Chondrocyte (in vitro differentiated cells): ENCODE measurements around the gene SLCO3A1. TPM values are rescaled to one million over a fixed set of nuclear protein-coding genes. Genes with fewer than 3 reads are reported as not detected.
"Not testable (repeated sequence)": the region's sequence is repeated elsewhere in the genome, so short reads cannot be mapped to it uniquely, and the experiment has no call there.

Experiments
- DNase-seq: peaks from one replicate; pipeline ENCODE4 v3.0.0; 2021; ENCODE audit warnings: mixed read lengths, low spot score
- H3K27ac Mint-ChIP-seq: one replicate; pipeline ENCODE4 v1.8.0; 2021; ENCODE audit warnings: mild to moderate bottlenecking, moderate library complexity, mixed read lengths; ENCODE audit not compliant: unreplicated experiment
- H3K27me3 Mint-ChIP-seq: 2 replicates; pipeline ENCODE4 v1.8.0; 2021; ENCODE audit warnings: low read depth, mixed read lengths
- H3K36me3 Mint-ChIP-seq: 2 replicates; pipeline ENCODE4 v1.8.0; 2021; ENCODE audit warnings: low read depth, mixed read lengths
- H3K4me1 Mint-ChIP-seq: 2 replicates; pipeline ENCODE4 v1.8.0; 2021; ENCODE audit warnings: low read depth, mild to moderate bottlenecking, mixed read lengths
- H3K4me3 Mint-ChIP-seq: one replicate; pipeline ENCODE4 v1.8.0; 2021; ENCODE audit warnings: mild to moderate bottlenecking, moderate library complexity, mixed read lengths; ENCODE audit not compliant: unreplicated experiment
- H3K9me3 Mint-ChIP-seq: 2 replicates; pipeline ENCODE4 v1.8.0; 2021; ENCODE audit warnings: low read depth, mixed read lengths
- total RNA-seq: library from RNA; stranded (reverse); gene quantifications from 3 replicates; pipeline ENCODE4 v1.2.1, GENCODE V29; 2021
- TF ChIP-seq, protein P1 (sequence below): fragments of 200-600 bp; sonication (generic); IDR thresholded peaks from 2 replicates; pipeline ENCODE4 v1.5.0; 2021; ENCODE audit warnings: antibody characterized with exemption, mild to moderate bottlenecking, moderate library complexity

SLCO3A1 gene
- total RNA-seq, 1 donor from 2014 or later: 3.7 TPM

DNA sequence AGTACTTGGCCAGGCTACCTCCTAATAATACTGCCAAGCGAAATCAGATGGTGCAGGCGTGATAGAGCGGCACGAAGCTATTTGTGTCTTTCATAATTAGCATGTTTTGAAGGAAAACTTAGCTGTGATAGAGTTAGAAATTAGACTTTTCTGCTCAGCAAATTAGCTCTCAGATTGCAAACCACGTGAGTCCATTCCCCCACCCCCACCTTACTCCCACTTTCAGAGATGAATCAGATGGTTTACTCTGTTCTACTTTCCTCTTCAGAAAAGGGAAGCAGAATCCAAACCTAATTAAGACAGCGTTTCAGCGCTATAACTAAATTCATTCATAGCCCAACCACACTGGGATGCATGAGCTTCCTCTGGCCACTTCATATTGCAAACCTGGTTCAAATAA lies 214.6 kb downstream of the SLCO3A1 start:
- Mint-ChIP-seq H3K9me3 (peaks cover 5% of the 10 kb centered on the region), H3K4me3 (no peak overlapping the region), H3K27me3 (peaks cover 8% of the 10 kb centered on the region), H3K36me3 (no peaks in the 10 kb centered on the region), H3K27ac (no peak overlapping the region), H3K4me1 (peaks cover 12% of the 10 kb centered on the region)
- DNase-seq: no peak
- TF ChIP-seq, protein P1, sequence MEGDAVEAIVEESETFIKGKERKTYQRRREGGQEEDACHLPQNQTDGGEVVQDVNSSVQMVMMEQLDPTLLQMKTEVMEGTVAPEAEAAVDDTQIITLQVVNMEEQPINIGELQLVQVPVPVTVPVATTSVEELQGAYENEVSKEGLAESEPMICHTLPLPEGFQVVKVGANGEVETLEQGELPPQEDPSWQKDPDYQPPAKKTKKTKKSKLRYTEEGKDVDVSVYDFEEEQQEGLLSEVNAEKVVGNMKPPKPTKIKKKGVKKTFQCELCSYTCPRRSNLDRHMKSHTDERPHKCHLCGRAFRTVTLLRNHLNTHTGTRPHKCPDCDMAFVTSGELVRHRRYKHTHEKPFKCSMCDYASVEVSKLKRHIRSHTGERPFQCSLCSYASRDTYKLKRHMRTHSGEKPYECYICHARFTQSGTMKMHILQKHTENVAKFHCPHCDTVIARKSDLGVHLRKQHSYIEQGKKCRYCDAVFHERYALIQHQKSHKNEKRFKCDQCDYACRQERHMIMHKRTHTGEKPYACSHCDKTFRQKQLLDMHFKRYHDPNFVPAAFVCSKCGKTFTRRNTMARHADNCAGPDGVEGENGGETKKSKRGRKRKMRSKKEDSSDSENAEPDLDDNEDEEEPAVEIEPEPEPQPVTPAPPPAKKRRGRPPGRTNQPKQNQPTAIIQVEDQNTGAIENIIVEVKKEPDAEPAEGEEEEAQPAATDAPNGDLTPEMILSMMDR: no peak

DNA sequence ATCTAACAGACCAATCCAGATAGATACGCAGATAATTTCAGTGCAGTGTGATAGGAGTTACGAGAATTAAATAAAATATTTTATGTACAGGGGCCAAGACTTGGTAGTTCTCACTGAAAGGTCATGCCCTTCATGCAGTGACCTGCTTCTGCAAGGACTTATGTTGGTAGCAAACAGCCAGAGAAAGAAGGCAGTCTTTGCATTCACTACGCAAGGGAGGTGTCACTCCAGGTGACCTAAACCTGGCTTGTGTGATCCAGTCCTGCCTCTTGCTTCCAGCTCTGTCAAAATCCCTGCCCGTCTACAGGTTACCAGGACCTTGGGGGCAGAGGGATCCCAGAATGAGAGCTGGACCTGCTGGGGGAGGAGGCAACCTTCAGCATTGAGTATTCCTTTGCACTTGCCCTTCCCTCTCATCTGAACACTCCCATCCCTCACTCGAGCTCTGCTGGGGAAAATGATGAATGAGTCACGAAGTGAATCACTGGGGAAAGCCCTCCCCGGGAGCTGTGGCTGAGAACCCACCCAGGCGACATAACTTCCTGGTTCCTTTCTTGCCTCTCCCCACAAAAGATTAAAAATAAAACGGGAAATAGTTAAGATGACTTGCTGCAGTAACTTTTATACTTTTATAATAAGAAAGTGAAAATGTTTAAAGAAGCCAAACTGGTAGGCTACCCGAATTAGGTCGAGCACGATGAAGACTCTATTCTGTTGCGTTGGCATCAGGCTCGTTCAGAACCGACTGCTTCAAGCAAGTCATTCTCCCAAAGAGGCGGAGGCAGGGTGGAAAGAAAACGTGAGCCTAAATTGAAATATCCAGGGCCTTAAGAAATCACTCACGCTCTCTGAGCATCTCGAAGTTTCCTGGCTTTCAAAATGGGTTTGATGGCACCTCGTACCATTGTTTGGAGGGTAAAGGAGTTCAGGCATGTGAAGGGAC lies 216.1 kb downstream of the SLCO3A1 start:
- no peaks in the 10 kb centered on the region for H3K36me3 Mint-ChIP-seq
- peak overlapping the region; percentile 88 for H3K27ac Mint-ChIP-seq
- TF ChIP-seq, protein P1: no peak
- H3K27me3 Mint-ChIP-seq: peaks cover 1% of the 10 kb centered on the region
- H3K9me3 Mint-ChIP-seq: peaks cover under 1% of the 10 kb centered on the region
- no peak for DNase-seq
- H3K4me1 Mint-ChIP-seq: peaks cover 12% of the 10 kb centered on the region
- H3K4me3 Mint-ChIP-seq: no peak overlapping the region

DNA sequence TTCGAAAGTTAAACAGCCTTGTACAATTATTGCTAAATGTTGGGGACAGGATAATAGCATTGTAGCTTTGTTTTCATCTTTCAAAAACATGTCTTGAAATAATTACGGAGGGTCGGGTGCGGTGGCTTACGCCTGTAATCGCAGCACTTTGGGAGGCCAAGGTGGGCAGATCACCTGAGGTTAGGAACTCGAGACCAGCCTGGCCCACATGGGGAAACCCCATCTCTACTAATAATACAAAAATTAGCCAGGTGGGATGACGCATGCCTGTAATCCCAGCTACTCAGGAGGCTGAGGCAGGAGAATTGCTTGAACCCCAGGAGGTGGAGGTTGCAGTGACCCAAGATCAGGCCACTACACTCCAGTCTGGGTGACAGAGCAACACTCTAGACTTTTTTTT lies 216.7 kb downstream of the SLCO3A1 start:
- DNase-seq, H3K36me3 Mint-ChIP-seq, H3K4me3 Mint-ChIP-seq, H3K27ac Mint-ChIP-seq, H3K9me3 Mint-ChIP-seq, H3K27me3 Mint-ChIP-seq: not testable (repeated sequence)
- peaks cover 12% of the 10 kb centered on the region for H3K4me1 Mint-ChIP-seq

DNA sequence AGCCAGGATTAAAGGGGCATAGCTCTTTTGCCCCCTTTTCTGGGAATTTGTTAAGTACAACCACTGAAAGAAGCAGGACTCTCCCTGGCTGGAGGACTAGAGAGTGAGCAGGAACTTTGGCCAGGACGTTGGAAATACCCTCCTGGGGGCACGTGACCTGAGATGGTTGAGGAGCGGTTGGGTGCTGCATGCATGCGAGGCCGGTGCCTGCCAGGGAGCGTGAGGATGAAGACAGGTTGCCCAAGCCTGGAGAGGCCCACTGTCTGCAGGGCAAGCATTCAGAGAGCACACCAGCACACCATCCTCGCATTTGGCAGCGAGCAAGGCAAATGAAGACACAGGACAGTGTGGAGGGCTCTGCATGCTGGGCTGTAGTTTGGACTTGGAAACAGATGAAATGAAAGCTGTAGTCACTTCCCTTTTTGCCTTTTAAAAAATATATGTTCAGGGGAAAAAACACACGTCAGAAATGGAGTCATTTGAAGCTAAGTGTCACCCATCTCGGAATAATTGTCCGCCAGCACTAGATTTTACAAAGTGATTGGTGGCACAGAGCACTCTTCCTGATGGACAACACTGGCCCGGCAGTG lies 217.6 kb downstream of the SLCO3A1 start:
- peaks cover 12% of the 10 kb centered on the region for H3K4me1 Mint-ChIP-seq
- DNase-seq: no peak

DNA sequence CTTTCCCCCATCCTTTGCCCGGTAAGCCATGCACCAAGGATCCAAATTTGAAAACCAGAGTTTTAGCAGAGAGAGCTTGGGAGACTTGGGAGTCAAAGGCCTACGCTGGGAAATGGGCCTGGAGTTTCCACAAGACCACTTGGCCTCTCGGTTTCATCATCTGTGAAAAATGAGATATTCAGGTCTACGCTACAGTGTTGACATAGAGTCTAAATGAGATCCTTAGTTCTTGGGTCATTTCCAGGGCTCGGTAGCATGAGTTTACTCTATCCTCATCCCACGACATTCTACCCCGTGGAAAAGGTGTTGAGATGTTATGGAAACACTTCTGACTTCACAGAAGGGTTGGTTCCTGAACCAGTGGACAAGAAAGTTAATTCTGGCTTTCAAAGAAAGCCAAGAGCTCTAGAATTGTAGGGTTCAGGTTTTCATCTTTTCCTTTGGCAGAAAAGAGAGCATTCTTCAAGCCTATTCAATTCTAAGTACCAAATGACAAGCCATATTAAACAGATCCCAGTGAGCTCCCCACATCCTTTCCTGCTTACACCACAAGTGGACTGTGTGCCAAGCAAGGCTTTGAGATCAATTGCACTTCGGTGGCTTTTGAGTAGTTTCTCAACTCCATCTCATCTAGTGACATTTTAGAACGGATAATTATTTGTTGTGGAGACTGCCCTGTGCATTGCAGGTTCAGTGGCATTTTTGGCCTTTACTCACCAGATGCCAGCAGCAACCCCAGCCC lies 219.7 kb downstream of the SLCO3A1 start:
- peaks cover 5% of the 10 kb centered on the region for H3K27me3 Mint-ChIP-seq
- no peaks in the 10 kb centered on the region for H3K36me3 Mint-ChIP-seq
- no peak overlapping the region for H3K27ac Mint-ChIP-seq
- no peak for DNase-seq
- TF ChIP-seq, protein P1: no peak
- no peak overlapping the region for H3K4me3 Mint-ChIP-seq
- peaks cover 12% of the 10 kb centered on the region for H3K4me1 Mint-ChIP-seq
- H3K9me3 Mint-ChIP-seq: no peaks in the 10 kb centered on the region

More for the DNA sequence above, 217.6 kb downstream of the SLCO3A1 start:
- peaks cover 5% of the 10 kb centered on the region for H3K27me3 Mint-ChIP-seq
- no peak overlapping the region for H3K4me3 Mint-ChIP-seq
- H3K27ac Mint-ChIP-seq: no peak overlapping the region
- H3K36me3 Mint-ChIP-seq: no peaks in the 10 kb centered on the region
- H3K9me3 Mint-ChIP-seq: no peaks in the 10 kb centered on the region
- TF ChIP-seq, protein P1: no peak
